ENCODE data around the gene PRMT9. TPM values are rescaled to one million over a fixed set of nuclear protein-coding genes. Genes with fewer than 3 reads are reported as not detected.

The PRMT9 gene
- total and polyA plus RNA-seq, 10 of the 15 experiments (the other 5 are each of a cell fraction or from before 2014, with no cell fraction given) = 4.1 to 11.8 (median 7.6) TPM

- no peak overlapping the region for H3K4me2 ChIP-seq (ENCODE audit: control insufficient read depth, insufficient read depth)
- no peaks in the 10 kb centered on the region for H3K79me2 ChIP-seq (ENCODE audit: control insufficient read depth, insufficient read depth, low read length)
- POLR2A ChIA-PET = interaction anchor here (1.2 kb wide), 1 partner anchor 16 kb away, joined by 3 read pairs; the partner anchor contains the start of gene TMEM184C
- no peak overlapping the region for H3K9ac ChIP-seq (ENCODE audit: control insufficient read depth, insufficient read depth, low read length)
- SMC1A ChIA-PET (ENCODE audit: uncharacterized antibody, unreplicated experiment) = no interaction called here
- RAD21 ChIA-PET (ENCODE audit: unreplicated experiment) = no interaction called here
- 92% methylated on average over 3 of the region's 3 CpGs for WGBS (ENCODE audit: insufficient coverage, insufficient replicate concordance, low lambda C conversion rate, missing lambda C conversion rate)
- no peak for DNase-seq (ENCODE audit: low read depth, low spot score)
- no peaks in the 10 kb centered on the region for H3K9me3 ChIP-seq (replicated peaks; ENCODE audit: control insufficient read depth, insufficient read depth, low read length)
- no peaks in the 10 kb centered on the region for H4K20me1 ChIP-seq (ENCODE audit: control insufficient read depth, insufficient read depth)
- ATAC-seq = no peak
- FAIRE-seq = no peak
- TF ChIP-seq LARP7 (IDR thresholded peaks at IDR 0.05) (no peak), MTA3 (IDR thresholded peaks at IDR 0.05; ENCODE audit: borderline replicate concordance, low read length) (no peak), PML (IDR thresholded peaks at IDR 0.05; ENCODE audit: low read length) (no peak), NR2F1 (conservative IDR thresholded peaks at IDR 0.05) (no peak), POLR2AphosphoS2 (IDR thresholded peaks at IDR 0.05; ENCODE audit: low read depth, low read length) (no peak), SUPT20H (IDR thresholded peaks at IDR 0.05; ENCODE audit: borderline replicate concordance, control insufficient read depth, low read depth, low read length) (no peak)
- no peak overlapping the region for H3K27ac ChIP-seq (ENCODE audit: control insufficient read depth, insufficient read depth)
- no peak overlapping the region for H3K4me3 ChIP-seq
- H3K36me3 ChIP-seq (ENCODE audit: control insufficient read depth in 2 of 2, insufficient read depth in 2 of 2, low read length in 1 of 2) = peaks cover 0 to 12% of the 10 kb centered on the region in 2 experiments; a peak in 3 of 4 replicates
- H3K27me3 ChIP-seq (replicated peaks in 1 of 2; ENCODE audit: control insufficient read depth in 2 of 2, insufficient read depth in 2 of 2, low read length in 1 of 2) = no peaks in the 10 kb centered on the region
- no peaks in the 10 kb centered on the region for H3K4me1 ChIP-seq (ENCODE audit: control insufficient read depth, insufficient read depth, low read length)
- intact Hi-C loops (cut with micrococcal nuclease; ENCODE audit: unreplicated experiment) (no loop called here), in situ Hi-C loops (cut with MboI) (no loop called here)
- CTCF ChIA-PET = interaction anchor here (0.7 kb wide), 1 partner anchor 8 kb away, joined by 3 read pairs; no protein-coding TSS in a partner anchor
- no peak overlapping the region for H2AFZ ChIP-seq (ENCODE audit: control insufficient read depth, low read depth, low read length)
- BruUV-seq (replicated peaks) = no TSS peak
Observed at GRCh38 chr4:147633113-147633512, 50.9 kb downstream of the PRMT9 start.

Data from GM12878 (cell line).